ENCODE results near the gene BANF2.

- no peak for TF ChIP-seq EZH2 (optimal IDR thresholded peaks at IDR 0.05; ENCODE audit: low read depth, low read length)
- TF ChIP-seq CTCF (IDR thresholded peaks at IDR 0.05; ENCODE audit: low read length) = no peak
- no peak for TF ChIP-seq EZH2phosphoT487 (IDR thresholded peaks at IDR 0.05; ENCODE audit: low read length)
These were observed 2.1 kb downstream of the BANF2 start for GRCh38 chr20:17701826-17702225.
